Measurements from ENCODE around the gene P3R3URF.
A peak's percentile ranks its signal among the peaks of the same experiment; 100 is the strongest.

Gene P3R3URF

DNA sequence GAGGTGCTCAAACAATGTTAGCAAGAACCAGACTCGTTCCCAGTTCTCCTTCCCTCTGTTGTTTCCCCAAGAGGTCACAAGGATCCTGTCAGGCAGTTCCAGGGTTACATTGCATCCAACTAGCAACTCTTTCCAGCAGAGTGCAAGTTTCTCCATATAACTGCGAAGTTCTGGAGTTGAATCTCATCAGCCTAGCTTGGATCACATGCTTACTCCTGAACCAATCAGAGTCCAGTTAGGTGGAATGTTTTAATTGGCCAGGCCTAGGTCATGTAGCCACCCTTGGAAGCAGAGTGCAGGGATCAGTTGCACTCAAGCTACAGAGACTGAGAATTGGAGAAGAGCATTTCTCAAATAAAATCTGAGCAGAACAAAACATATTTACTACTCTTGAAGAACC, 28.0 kb downstream of the P3R3URF start:
- no peaks in the 10 kb centered on the region for H3F3A ChIP-seq (ENCODE audit: low read depth)
- no peaks in the 10 kb centered on the region for H3K36me3 ChIP-seq (ENCODE audit: insufficient read depth, low read length)
- H3K9me3 ChIP-seq (ENCODE audit: insufficient read depth, low read depth, low read length): no peaks in the 10 kb centered on the region
- H3K9me2 ChIP-seq (replicated peaks; ENCODE audit: low read depth, low read length): no peaks in the 10 kb centered on the region
- no peaks in the 10 kb centered on the region for H4K20me1 ChIP-seq (ENCODE audit: insufficient read depth, low read length, poor library complexity, severe bottlenecking)
- TF ChIP-seq EZH2phosphoT487 (IDR thresholded peaks at IDR 0.05; ENCODE audit: borderline replicate concordance) (no peak), CTCF (conservative IDR thresholded peaks at IDR 0.05; ENCODE audit: low read length) (no peak)
- H2AFZ ChIP-seq (ENCODE audit: low read length): peak overlapping the region; percentile 71
- no peaks in the 10 kb centered on the region for H3K79me2 ChIP-seq (ENCODE audit: insufficient read depth, low read length)
- no peak overlapping the region for H3K4me3 ChIP-seq (ENCODE audit: low read length, poor library complexity, severe bottlenecking)
- H3K4me1 ChIP-seq (ENCODE audit: insufficient read depth, low read length, poor library complexity, severe bottlenecking): peaks cover 5% of the 10 kb centered on the region
- no peaks in the 10 kb centered on the region for H3K27me3 ChIP-seq (ENCODE audit: insufficient read depth, low read length, poor library complexity, severe bottlenecking)
- H3K9ac ChIP-seq (ENCODE audit: low read depth, low read length, poor library complexity, severe bottlenecking): no peak overlapping the region
- H3K4me2 ChIP-seq (ENCODE audit: low read depth, low read length, poor library complexity, severe bottlenecking): no peak overlapping the region

GRCh38 chr1:46137916-46138315, 38.4 kb downstream of the P3R3URF start:
- peak overlapping the region; percentile 28 for H3K9ac ChIP-seq (ENCODE audit: low read depth, low read length, poor library complexity, severe bottlenecking)

GRCh38 chr1:46136711-46137110, 39.6 kb downstream of the P3R3URF start:
- Histone ChIP-seq H3K9me2 (replicated peaks; ENCODE audit: low read depth, low read length) (no peaks in the 10 kb centered on the region), H4K20me1 (ENCODE audit: insufficient read depth, low read length, poor library complexity, severe bottlenecking) (no peaks in the 10 kb centered on the region), H3K4me2 (ENCODE audit: low read depth, low read length, poor library complexity, severe bottlenecking) (no peak overlapping the region), H3K27me3 (ENCODE audit: insufficient read depth, low read length, poor library complexity, severe bottlenecking) (no peaks in the 10 kb centered on the region), H3F3A (ENCODE audit: low read depth) (0 out of 2 replicates have a peak, but pooled peaks cover 5% of the 10 kb centered on the region), H3K9me3 (ENCODE audit: insufficient read depth, low read depth, low read length) (no peaks in the 10 kb centered on the region), H2AFZ (ENCODE audit: low read length) (peak overlapping the region; percentile 62; the same call in 1 of the 2 replicates), H3K4me3 (ENCODE audit: low read length, poor library complexity, severe bottlenecking) (no peak overlapping the region), H3K4me1 (ENCODE audit: insufficient read depth, low read length, poor library complexity, severe bottlenecking) (peaks cover 29% of the 10 kb centered on the region), H3K36me3 (ENCODE audit: insufficient read depth, low read length) (no peaks in the 10 kb centered on the region), H3K9ac (ENCODE audit: low read depth, low read length, poor library complexity, severe bottlenecking) (no peak overlapping the region), H3K79me2 (ENCODE audit: insufficient read depth, low read length) (peaks cover 17% of the 10 kb centered on the region)
- TF ChIP-seq EZH2phosphoT487 (IDR thresholded peaks at IDR 0.05; ENCODE audit: borderline replicate concordance): no peak
- no peak for TF ChIP-seq CTCF (conservative IDR thresholded peaks at IDR 0.05; ENCODE audit: low read length)

More at GRCh38 chr1:46137916-46138315, 38.4 kb downstream of the P3R3URF start:
- no peaks in the 10 kb centered on the region for H3K9me2 ChIP-seq (replicated peaks; ENCODE audit: low read depth, low read length)
- H3F3A ChIP-seq (ENCODE audit: low read depth): 0 out of 2 replicates have a peak, but pooled peaks cover 5% of the 10 kb centered on the region
- H3K79me2 ChIP-seq (ENCODE audit: insufficient read depth, low read length): peaks cover 10% of the 10 kb centered on the region; the same call in 1 of the 2 replicates
- H4K20me1 ChIP-seq (ENCODE audit: insufficient read depth, low read length, poor library complexity, severe bottlenecking): no peaks in the 10 kb centered on the region
- no peak for TF ChIP-seq CTCF (conservative IDR thresholded peaks at IDR 0.05; ENCODE audit: low read length)
- no peak for TF ChIP-seq EZH2phosphoT487 (IDR thresholded peaks at IDR 0.05; ENCODE audit: borderline replicate concordance)
- peak overlapping the region; percentile 62; the same call in 1 of the 2 replicates for H2AFZ ChIP-seq (ENCODE audit: low read length)
- H3K4me2 ChIP-seq (ENCODE audit: low read depth, low read length, poor library complexity, severe bottlenecking): peak overlapping the region; percentile 47
- H3K4me3 ChIP-seq (ENCODE audit: low read length, poor library complexity, severe bottlenecking): no peak overlapping the region
- no peaks in the 10 kb centered on the region for H3K36me3 ChIP-seq (ENCODE audit: insufficient read depth, low read length)
- no peaks in the 10 kb centered on the region for H3K27me3 ChIP-seq (ENCODE audit: insufficient read depth, low read length, poor library complexity, severe bottlenecking)
- peaks cover 29% of the 10 kb centered on the region for H3K4me1 ChIP-seq (ENCODE audit: insufficient read depth, low read length, poor library complexity, severe bottlenecking)
- H3K9me3 ChIP-seq (ENCODE audit: insufficient read depth, low read depth, low read length): no peaks in the 10 kb centered on the region

All from Loucy (cell line).